ENCODE measurements around the gene TBL1X.

Gene TBL1X

DNA sequence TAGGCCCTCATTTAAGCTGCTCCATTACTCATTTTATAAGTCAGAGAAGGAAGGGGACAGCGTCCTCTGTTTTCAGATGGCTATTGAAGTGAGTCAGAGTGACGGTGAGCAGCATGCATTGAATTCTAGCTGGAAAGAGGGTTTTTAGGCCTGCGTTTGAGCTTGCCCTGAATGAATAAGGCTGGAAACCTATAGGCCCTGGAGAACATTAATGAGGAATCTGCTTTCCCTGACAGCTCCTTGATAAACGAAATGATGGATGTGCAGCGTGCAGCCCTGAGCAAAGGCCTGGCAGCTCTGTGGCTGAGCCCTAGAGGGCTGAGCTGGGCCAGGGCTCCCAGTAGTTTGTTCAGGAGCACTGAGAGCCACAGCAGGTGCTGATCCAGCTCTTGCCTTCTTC lies 33.4 kb downstream of the TBL1X start:
- DNase-seq (ENCODE audit: low read depth): no peak

DNA sequence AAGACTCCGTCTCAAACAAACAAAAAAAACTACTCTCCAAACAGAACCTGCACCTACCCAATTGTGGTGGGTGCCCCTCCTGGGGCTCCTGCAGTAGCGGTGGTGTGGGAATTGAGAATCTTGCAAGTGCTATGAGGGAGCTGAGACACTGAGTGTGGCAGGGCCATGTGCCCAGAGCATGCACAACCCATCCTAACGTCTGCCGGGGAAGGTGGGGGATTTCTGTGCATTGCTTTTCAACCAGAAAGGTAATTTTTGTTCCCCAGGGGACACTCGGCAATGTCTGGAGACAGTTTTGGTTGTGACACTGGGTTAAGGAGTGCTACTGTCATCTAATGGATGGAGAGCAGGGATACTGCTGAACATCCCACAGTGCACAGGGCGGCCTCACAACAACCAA lies 35.7 kb downstream of the TBL1X start:
- no peak for DNase-seq (ENCODE audit: low read depth)

DNA sequence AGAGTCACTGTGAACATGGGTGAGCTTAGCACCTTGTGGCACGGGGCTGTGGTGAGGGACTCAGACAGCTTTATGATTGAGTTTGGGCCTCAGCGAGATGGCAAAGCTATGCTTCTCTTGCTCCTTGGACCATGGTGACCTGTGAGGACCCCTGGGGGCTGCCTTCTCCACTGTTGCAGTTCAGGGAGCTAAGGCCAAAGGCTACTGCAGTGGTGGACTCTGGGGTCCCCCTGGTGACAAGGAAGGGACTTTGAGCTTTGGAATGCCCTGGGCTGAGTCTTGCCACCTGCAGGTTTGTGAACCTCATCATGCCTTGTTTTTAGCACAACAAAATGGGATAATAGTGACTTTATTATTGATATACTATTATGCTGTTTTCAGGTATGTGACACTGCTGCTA lies 36.5 kb downstream of the TBL1X start:
- no peak for DNase-seq (ENCODE audit: low read depth)

DNA sequence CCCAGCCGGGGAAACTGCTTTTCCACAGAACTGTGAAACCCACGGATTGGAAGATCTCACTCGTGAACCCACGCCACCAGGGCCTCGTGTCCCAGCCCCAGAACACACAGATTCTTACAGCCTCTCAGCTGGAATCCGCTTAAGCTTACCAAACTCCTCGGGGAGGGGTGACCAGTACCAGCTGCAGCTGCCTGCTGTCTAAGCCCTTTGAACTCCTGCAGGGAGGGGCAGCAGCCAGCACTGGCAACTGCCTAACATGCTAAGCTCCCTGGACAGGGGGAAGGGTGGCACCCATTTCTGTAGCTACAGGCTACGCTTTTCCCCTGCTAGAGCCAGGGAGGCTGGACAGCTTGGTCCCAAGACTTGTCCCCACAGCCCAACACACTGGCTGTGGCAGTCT lies 38.4 kb downstream of the TBL1X start:
- DNase-seq (ENCODE audit: low read depth): no peak

DNA sequence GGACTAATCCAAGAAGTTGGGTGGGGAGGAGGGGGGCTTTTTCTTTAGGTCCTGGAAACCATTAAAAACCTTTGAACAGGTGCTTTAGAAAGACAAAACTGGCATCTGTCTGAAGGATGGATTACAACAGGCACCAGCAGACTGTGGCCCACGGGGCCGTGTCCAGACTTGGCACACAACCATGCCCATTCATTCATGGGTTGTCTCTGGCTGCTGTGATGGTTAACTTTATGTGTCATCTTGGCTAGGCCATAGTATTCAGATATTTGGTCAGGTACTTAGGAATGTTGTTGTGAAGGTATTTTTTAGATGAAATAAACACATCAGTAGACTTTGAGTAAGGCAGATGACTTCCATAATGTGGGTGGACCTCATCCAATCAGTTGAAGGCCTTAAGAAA lies 45.5 kb downstream of the TBL1X start:
- DNase-seq (ENCODE audit: low read depth): no peak

DNA sequence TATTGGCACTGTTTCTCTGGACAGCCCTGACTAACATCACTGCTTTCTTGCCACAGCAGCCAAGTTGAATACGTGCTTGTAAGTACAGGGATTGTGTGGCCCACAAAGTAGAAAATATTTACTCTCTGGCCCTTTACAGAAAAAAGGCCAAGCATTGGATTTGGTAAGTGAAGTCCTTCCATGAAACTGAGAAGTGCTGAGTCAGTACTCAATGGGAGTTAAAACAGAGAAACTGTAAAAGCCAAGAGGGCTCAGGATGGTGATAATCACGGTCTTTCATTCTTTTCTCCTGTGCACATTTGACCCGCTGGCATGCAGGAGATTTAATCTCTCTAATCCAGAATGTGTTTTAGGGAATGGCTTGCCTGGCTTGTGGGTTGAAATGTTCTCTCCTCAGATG lies 46.1 kb downstream of the TBL1X start:
- DNase-seq (ENCODE audit: low read depth): no peak

DNA sequence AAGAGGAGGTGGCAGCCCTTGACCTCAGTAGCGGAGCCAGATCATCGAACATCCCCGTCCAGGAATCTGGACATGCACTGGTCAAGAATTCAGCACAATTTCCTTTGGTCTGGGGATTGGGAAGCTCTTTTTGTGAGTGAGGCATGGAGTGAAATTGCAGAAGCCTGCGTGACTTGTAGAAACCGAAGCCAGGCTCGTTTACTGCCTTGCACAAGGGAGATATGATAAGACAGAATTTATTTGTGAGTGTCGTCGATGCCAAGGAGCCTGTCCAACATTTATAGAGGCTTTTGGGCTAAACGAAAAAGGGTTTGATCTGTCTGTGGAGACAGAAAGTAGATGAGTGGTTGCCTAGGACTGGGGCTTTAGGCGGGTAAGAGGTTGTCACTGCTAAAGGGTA lies 50.6 kb downstream of the TBL1X start:
- no peak for DNase-seq (ENCODE audit: low read depth)

DNA sequence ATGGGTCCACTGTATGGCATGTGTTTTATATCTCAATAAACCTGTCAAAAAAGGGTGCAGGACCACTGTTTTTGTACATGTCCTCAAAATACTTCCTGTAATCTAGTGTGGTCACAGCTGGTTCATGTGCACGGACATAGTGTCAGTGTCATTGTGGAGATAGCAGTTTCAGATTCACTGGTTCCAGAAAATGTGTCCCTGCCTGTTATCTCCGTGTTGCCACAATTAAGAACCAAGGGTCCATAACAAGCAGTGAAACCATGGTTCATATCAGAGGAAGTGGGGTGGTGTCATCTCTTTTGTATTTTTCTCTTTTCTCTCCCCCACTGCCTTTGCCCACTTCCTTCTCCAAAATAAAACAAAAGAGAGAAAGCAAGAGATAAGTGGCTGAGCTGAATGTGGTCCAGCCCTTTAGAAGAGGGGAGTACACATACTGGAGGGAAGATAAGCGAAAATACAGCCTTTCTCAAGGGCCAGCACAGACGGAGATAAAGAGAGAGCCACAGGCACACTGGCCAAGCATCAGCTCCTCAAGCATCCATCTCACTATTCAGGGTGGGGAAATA lies 51.2 kb downstream of the TBL1X start:
- DNase-seq (ENCODE audit: low read depth): no peak

DNA sequence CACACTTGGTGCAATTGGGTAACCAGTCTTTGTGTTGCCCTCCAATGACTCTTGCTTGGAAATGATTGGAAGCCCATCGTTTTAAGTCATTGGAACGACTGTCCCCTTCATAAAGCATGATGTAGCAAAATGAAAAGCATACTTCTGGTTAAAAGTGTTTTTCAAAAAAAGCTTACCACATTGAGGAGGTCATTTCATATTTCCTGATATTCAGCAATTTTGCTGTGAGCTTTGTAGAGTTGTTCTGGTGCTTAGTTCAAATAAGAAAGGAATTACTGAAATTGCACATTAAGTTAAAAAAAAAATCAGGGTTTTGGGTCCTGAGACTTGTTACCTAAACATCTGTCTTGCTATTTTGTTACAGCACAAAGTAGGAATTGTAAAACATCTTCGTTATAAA lies 51.8 kb downstream of the TBL1X start:
- no peak for DNase-seq (ENCODE audit: low read depth)

DNA sequence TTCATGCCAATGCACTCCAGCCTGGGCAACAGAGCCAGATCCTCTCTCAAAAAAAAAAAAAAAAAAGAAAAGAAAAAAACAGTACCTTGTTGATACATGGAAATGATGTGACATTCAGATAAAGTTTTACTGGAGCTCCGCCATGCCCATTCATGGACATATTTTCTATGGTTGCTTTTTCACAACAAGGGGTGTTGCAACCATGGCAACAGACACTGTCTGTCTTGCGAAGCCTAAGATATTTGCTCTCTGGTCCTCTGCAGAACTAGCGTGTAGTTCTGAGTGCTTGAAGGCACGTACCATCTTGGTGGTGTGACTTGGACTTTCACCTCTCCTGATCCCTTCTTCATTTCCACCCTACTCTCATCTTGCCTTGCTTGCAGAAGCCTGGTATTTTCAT lies 53.2 kb downstream of the TBL1X start:
- DNase-seq (ENCODE audit: low read depth): no peak

DNA sequence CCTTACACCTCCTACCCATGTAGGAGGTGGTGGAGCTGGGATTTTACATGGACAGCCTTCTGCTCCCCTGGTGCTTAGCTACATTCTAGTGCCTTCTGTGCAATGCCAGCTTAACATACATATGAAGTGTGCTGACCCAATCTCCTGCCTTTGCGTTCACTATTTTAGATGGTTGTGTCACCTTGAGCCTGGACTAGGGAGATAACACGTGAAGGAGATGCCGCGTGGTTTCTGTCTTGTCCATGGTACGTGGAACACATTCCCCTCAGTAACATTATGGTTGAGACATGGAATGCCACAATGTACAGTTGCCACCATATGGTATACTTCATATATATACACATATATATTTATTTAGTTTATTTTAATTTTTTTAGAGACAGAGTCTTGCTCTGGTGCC lies 54.0 kb downstream of the TBL1X start:
- DNase-seq (ENCODE audit: low read depth): no peak

DNA sequence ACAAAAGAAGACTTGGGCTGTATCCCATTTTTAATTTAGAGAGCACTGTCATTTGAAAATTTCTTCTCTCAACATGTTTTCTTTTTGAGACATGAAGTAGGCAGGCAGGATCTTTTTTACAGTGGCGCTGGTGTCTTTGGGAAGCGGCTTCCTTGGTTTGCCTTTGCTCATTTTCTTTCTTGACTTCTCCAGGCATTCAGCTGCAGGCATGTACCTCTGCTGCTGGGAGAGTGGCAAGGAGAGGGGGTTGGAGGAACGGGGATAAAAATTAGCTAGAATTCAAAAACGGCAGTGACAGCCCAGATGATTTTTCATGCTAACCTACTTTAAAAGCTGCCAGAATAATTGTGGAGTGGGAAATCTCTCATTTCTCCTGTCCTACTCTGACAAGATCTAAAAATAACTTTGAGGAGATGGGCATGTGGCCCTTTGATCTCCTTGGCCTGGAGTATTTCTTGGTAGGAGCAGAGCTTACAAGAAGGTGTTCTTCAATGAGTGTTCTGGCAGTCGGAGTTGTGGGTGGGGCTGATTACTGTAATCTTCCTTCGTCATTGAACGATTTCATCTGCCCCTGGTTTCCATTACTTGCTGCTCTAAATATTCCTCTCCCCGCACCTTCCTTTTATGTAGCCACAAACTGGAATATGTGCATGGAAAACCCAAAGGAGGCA lies 54.8 kb downstream of the TBL1X start:
- no peak for DNase-seq (ENCODE audit: low read depth)

DNA sequence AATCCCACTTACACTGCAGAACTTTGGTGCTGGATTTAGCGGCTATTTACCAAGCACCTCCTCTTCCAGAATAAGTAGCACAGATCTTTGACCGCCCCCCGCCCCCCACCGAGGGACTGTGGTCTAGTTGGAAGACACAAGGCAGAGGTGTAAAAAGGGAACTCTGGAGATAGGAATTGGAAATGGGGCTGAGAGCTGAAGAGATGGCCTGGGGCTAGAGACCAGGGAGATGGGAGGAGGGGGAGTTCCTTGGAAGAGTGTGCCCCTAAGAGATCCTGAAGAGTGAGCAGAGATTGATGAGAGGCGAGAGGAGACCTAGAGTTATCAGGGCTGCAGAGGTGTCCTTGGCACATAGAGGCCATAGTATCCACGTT lies 55.3 kb downstream of the TBL1X start:
- DNase-seq (ENCODE audit: low read depth): no peak

DNA sequence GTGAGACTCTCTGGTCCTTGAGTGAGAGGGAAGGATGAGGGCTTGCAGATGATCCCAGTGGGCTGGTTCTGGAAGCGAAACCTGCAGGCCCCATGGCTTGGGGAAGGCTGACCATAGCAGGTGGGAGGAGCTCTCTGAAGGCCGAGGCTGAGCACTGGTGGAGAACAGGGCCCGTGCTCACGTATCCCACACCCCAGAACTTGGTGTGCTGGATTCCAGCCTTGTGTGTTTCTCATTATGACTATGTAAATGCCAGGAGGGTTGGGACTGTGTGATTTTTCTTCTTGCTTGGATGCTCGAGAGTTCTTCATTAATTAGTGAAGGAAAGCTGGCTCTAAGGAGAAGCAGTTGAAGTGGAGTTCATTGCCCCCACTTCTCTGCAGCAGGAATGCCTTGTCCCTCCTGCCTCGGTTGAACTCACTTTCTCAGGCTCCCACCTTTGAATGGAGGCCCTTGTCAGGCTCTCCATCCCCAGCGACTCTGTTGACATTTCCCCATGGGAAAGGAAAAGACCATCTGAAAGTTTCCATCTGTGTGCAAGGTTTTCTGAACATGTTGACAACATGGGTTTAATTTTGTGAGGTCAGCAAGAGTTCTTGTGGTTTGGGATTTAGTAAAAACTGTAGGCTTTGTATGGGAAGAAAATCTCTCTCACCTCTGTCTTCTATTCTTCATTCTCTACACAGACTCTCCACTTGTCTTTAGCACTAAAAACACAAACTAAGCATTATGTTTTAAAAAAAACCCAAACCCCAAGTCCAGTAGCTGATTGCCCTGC lies 57.7 kb downstream of the TBL1X start:
- no peak for DNase-seq (ENCODE audit: low read depth)

DNA sequence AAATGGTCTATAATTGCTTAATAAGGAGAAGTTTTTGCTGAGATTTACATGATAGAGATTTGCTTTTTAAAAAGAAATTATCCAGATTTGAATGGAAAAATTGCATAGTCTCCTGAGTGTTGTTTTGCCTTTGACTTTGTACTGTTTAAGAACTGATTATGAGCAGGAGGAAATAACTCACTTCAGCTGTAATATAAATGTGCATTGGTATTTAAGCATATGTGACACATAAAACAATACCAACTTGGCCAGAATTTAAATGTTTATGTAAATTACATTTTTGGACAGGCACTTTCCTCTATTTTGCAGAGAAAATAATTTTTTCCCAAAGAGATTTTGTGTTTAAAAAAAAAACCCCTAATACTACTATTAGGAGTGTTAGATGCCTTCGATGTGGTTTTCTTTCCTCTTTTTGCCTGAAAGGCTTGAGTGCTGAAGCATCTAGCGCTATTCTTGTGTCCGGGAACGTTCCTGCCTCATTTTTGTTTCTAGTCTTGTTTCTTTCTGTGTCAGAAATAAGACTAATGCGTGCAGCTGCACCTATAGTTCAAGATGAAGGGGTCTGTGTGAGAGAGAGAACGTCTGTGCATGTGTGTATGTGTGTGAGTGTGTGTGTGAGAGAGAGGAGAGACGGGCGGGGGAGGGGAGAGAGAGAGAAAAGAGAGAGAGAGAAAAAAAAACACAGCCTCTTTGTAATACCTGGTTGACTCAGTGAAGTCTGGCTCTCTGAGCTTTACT lies 60.8 kb downstream of the TBL1X start:
- no peak for DNase-seq (ENCODE audit: low read depth)

DNA sequence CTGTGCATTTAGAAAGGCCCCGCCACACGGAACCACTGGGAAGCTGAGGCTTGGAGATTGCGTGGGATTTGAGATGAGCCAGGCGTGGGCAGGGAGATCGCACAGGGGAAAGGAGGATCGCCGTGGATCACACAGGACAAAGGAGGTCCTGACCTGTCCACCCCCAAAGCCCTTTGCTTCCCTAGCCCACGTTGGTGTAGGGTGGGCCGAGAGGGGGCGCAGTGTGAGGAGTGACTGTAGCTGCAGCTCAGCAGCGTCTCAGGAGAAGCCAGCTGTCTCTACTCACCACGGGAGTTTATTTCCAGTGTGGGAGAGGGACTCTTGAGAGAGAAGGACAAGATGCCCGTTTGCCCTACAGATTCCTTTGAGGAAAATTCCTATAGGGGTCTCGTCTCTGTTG lies 62.1 kb downstream of the TBL1X start:
- no peak for DNase-seq (ENCODE audit: low read depth)

DNA sequence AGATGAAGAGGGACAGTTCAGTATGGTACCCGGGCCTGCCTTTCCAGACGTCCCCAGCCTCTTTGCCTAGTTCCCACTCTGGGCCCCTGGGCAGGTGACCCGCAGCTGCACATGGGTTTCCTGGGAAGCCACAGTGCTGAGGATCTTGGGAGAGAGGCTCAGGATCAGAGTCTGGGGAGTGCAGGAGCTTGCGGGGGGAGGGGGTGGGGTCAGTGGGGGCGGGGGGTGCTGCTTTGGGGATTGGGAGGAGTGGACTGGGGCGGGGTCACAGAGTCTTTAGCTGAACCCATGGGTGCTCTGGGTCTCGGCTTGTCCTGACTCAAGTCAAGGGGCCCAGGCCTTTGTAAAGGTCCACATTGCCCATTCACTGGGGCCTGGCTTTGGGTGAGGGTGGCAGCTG lies 63.6 kb downstream of the TBL1X start:
- DNase-seq (ENCODE audit: low read depth): no peak

DNA sequence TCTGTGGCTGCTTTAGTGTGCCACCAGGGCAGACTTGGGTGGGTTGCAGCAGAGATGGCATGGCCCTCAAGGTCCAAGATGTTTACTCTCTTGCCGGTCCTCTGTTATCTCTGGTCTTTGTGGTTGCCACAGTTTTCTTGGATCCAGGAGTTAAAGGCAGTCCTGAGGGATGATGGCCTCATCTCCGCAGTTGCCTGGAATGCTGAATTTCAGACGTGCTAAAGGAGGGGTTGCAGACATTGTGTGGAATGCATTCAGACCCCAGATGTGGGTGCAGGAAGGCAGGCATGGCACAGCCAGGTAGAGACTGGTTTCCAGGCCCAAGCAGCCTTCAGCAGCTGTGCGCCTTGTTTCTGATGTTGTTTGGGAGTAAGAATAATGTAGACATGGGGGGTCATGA lies 64.4 kb downstream of the TBL1X start:
- no peak for DNase-seq (ENCODE audit: low read depth)

DNA sequence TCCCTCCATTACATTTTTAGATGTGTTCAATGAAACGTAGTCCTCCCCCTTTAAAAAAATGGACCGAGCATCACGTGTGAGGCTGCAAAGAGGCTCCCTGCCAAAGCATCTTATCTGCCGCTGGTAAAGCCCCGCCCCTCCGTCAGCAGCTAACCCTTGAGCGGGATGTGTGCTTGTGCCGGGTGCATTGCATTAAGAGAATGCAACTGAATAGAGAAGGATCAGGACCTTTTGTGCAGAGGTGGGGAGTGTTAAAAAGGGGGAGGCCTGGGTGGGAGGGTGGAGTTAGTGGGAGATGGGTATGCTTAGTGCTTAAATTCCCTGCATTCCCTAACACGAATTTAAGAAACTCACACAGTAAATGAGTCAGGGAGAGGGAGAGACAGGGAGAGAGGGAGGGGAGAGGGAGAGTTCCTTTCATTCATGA lies 66.0 kb downstream of the TBL1X start:
- peak; percentile 22 for DNase-seq (ENCODE audit: low read depth)

DNA sequence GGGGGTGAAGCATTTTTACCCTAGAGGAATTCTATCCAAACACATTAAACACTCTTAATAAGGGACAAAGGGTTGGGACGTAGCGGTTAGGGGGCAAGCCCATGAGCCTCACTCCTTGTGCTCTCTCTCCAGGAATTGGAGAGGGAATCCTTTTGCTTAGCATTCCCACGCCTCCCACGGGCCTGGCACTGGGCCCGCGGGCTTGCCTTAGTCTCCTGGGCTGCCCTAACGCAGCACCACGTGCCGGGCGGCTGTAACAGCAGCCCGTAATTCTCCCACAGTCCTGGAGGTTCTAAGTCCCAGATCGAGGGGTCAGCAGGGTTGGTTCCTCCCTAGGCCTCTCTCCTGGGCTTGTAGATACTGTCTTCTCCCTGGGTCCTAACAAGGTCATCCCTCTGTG lies 67.5 kb downstream of the TBL1X start:
- no peak for DNase-seq (ENCODE audit: low read depth)

DNA sequence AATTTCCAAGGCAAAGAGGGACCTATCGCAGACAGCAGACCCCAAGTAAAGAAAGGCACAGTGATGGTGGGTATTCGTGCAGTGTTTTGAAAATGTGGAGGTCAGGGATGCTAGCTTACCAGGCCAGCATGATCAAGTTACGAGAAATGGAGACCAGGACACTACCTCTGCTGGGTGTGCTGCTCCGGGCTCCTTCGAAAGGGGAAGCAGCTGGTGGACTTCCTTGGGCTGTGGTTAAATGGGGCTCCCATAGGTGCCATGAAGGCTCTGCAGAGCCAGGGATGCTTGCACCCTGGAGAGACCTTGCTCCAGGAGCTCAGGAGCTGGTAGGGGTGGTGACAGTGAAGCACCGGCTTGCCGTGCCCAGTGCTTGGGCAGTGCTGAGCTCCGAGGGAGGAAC lies 68.8 kb downstream of the TBL1X start:
- DNase-seq (ENCODE audit: low read depth): no peak

DNA sequence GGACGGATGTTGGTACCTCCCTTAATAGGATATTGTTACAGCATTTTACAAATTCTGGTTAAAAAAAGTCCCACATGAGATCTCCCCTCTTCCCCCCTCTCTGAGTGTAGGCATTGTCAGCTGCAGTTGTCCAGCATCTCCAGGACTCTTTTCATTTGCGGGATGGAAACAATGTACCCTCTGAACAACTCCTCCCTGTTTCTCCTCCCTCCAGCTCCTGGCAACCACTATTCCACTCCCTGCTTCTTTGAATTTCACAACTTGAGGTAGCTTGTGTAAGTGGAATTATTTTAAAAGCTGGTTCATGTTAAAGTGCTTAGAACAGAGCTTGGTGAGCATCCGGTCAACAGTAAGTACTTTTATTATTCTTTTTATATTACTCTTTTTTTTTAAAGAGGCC lies 69.8 kb downstream of the TBL1X start:
- DNase-seq (ENCODE audit: low read depth): no peak

DNA sequence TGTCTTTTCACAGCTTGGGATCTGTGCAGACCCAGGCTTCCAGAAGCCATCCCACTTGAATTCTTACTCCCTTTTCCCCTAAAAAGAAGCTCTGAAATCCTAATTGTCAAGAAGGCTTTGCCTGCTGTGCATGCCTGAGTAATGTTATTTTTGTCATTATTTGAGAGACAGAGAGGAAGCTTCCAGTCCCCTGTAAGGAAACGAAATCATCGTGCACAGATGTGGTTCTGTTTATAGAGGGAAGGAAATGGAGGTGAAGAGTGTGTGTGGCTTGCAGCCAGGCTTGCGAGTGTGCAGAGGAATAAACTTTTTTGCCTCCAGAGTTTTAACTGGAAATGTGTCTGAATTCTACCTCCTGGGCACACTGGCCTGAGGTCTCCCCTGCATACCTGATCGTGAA lies 70.2 kb downstream of the TBL1X start:
- no peak for DNase-seq (ENCODE audit: low read depth)
